ENCODE measurements around the gene SLC66A2.

SLC66A2 gene

DNA sequence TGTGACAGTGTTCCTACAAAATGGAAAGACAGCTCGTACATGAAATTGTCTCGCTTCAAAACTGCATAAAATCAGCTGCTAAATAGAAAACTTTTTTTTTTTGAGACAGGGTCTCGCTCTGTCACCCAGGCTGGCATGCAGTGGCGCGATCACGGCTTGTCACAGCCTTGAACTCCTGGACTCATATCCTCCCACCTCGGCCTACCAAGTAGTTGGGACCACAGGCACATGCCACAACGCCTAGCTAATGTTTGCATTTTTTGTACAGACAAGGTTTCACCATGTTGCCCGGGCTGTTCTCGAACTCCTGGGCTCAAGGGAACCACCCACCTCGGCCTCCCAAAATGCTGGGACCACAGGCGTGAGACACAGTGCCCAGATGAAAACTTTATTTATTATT is 33.7 kb upstream of the SLC66A2 start:
- Histone ChIP-seq H3K4me3 (ENCODE audit: low read depth, low read length, poor library complexity, severe bottlenecking) (no peak overlapping the region), H4K20me1 (ENCODE audit: insufficient read depth, low read length) (no peaks in the 10 kb centered on the region; the same call in 1 of the 2 replicates), H3K79me2 (ENCODE audit: insufficient read depth, low read length) (peaks cover 80% of the 10 kb centered on the region), H3K27ac (ENCODE audit: low read depth, low read length, poor library complexity, severe bottlenecking) (no peak overlapping the region), H3K4me2 (ENCODE audit: low read length) (no peak overlapping the region), H3F3A (ENCODE audit: insufficient read depth, low read length) (no peaks in the 10 kb centered on the region), H3K9me2 (ENCODE audit: low read depth, low read length) (no peaks in the 10 kb centered on the region), H3K36me3 (ENCODE audit: insufficient read depth, low read length) (peaks cover 56% of the 10 kb centered on the region), H2AFZ (ENCODE audit: low read length) (no peak overlapping the region), H3K4me1 (ENCODE audit: insufficient read depth, low read length, severe bottlenecking) (peaks cover 26% of the 10 kb centered on the region), H3K9me3 (ENCODE audit: low read length) (no peaks in the 10 kb centered on the region), H3K27me3 (ENCODE audit: insufficient read depth, low read length) (no peaks in the 10 kb centered on the region), H3K9ac (ENCODE audit: low read length) (no peak overlapping the region)
- TF ChIP-seq, protein P1, sequence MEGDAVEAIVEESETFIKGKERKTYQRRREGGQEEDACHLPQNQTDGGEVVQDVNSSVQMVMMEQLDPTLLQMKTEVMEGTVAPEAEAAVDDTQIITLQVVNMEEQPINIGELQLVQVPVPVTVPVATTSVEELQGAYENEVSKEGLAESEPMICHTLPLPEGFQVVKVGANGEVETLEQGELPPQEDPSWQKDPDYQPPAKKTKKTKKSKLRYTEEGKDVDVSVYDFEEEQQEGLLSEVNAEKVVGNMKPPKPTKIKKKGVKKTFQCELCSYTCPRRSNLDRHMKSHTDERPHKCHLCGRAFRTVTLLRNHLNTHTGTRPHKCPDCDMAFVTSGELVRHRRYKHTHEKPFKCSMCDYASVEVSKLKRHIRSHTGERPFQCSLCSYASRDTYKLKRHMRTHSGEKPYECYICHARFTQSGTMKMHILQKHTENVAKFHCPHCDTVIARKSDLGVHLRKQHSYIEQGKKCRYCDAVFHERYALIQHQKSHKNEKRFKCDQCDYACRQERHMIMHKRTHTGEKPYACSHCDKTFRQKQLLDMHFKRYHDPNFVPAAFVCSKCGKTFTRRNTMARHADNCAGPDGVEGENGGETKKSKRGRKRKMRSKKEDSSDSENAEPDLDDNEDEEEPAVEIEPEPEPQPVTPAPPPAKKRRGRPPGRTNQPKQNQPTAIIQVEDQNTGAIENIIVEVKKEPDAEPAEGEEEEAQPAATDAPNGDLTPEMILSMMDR (IDR thresholded peaks at IDR 0.05; ENCODE audit: low read length): no peak
- no peak for TF ChIP-seq EZH2 (IDR thresholded peaks at IDR 0.05; ENCODE audit: borderline replicate concordance, low read length)

DNA sequence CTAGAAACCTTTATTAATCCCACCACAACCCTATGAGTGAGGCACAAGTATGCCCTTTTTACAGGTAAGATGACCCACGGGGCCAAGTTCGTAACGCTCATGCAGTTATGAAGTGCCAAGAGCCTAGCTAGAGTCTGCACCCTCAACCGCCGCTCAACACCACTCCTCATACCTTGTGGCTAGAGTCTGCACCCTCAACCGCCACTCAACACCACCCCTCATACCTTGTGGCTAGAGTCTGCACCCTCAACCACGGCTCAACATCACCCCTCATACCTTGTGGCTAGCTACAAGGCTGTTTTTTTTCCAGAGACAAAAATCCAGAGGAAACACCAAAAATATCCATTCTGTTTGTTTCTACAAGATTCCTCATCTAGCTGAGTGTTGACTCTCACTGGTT is 32.3 kb upstream of the SLC66A2 start:
- Histone ChIP-seq H3K36me3 (ENCODE audit: insufficient read depth, low read length) (peaks cover 70% of the 10 kb centered on the region), H2AFZ (ENCODE audit: low read length) (no peak overlapping the region), H3K9ac (ENCODE audit: low read length) (no peak overlapping the region), H3K4me1 (ENCODE audit: insufficient read depth, low read length, severe bottlenecking) (peaks cover 20% of the 10 kb centered on the region), H3F3A (ENCODE audit: insufficient read depth, low read length) (no peaks in the 10 kb centered on the region), H3K9me2 (ENCODE audit: low read depth, low read length) (no peaks in the 10 kb centered on the region), H3K27me3 (ENCODE audit: insufficient read depth, low read length) (no peaks in the 10 kb centered on the region), H3K27ac (ENCODE audit: low read depth, low read length, poor library complexity, severe bottlenecking) (no peak overlapping the region), H3K9me3 (ENCODE audit: low read length) (no peaks in the 10 kb centered on the region), H3K4me3 (ENCODE audit: low read depth, low read length, poor library complexity, severe bottlenecking) (no peak overlapping the region), H3K4me2 (ENCODE audit: low read length) (no peak overlapping the region), H3K79me2 (ENCODE audit: insufficient read depth, low read length) (peaks cover 93% of the 10 kb centered on the region), H4K20me1 (ENCODE audit: insufficient read depth, low read length) (peaks cover 3% of the 10 kb centered on the region)
- TF ChIP-seq, protein P1 (IDR thresholded peaks at IDR 0.05; ENCODE audit: low read length): no peak

DNA sequence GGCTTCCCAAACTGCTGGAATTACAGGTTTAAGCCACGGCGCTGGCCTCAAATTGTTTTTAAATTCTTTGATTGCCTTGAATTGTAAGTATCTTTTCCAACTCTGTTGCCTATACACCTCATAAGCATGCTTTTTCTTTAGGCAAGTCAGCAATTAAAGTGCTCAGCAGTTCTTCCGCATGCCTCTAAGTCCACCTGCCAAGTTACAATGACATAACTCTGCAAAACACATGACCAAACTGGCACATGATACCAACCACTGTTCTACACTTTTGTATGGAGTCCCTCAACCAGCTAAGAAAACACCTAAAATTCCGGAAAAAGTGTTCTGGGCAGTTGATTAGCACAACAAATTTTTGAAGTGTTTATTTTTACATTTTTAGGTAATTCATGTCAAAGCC is 31.8 kb upstream of the SLC66A2 start:
- Histone ChIP-seq H3K36me3 (ENCODE audit: insufficient read depth, low read length) (peaks cover 71% of the 10 kb centered on the region), H3K9me3 (ENCODE audit: low read length) (no peaks in the 10 kb centered on the region), H4K20me1 (ENCODE audit: insufficient read depth, low read length) (peaks cover 3% of the 10 kb centered on the region), H3K27me3 (ENCODE audit: insufficient read depth, low read length) (no peaks in the 10 kb centered on the region), H2AFZ (ENCODE audit: low read length) (no peak overlapping the region), H3K27ac (ENCODE audit: low read depth, low read length, poor library complexity, severe bottlenecking) (no peak overlapping the region), H3K9ac (ENCODE audit: low read length) (no peak overlapping the region), H3K4me2 (ENCODE audit: low read length) (no peak overlapping the region), H3K79me2 (ENCODE audit: insufficient read depth, low read length) (peaks cover 99% of the 10 kb centered on the region), H3K9me2 (ENCODE audit: low read depth, low read length) (no peaks in the 10 kb centered on the region), H3K4me1 (ENCODE audit: insufficient read depth, low read length, severe bottlenecking) (peaks cover 19% of the 10 kb centered on the region), H3K4me3 (ENCODE audit: low read depth, low read length, poor library complexity, severe bottlenecking) (no peak overlapping the region), H3F3A (ENCODE audit: insufficient read depth, low read length) (no peaks in the 10 kb centered on the region)
- no peak for TF ChIP-seq EZH2 (IDR thresholded peaks at IDR 0.05; ENCODE audit: borderline replicate concordance, low read length)
- TF ChIP-seq, protein P1 (IDR thresholded peaks at IDR 0.05; ENCODE audit: low read length): no peak
